ENCODE results near the gene GTF2IRD1.

DNA sequence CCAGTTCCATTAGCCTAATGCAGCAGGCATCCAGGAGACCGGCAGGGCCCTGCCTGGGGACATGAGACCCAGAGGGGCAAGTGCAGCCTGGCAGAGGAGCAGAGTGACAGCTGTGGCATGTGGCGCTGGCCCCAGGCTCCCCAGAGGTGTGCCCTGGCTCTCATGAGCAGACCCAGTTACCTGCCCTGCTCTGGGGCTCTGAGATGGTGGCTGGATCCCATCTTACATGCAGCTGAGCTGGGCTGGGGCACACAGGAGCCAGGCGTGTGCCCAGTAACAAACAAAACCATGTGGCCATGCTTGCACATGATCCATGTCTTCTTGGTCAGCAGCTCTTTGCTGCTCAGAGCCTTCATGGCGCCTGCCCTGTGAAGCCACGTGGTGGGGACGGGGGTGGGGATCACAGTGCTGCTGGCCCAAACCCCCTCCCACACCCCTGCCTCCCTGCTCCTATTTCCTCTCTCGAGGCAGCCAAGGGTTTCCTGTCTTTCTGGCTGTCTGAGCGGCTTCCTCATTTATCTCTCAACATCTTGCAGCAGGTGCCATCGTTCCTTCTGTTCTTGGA lies 163.6 kb downstream of the GTF2IRD1 start:
- no peak for TF ChIP-seq CTCF (IDR thresholded peaks at IDR 0.05)
- no peak for TF ChIP-seq EP300 (IDR thresholded peaks at IDR 0.05)
- TF ChIP-seq POLR2A (IDR thresholded peaks at IDR 0.05), result no peak
